Retinal pigment epithelial cell (primary cell): ENCODE data around the gene MBOAT2.

ENCODE experiments used
- DNase-seq: peaks from one replicate; pipeline ENCODE4 v3.0.0-alpha.2; 2010; ENCODE audit warnings: low read depth
- H3K4me3 ChIP-seq: 2 replicates; pipeline ENCODE4 v1.5.1; 2011; ENCODE audit warnings: mild to moderate bottlenecking, low read length, control low read depth, moderate library complexity
- CTCF ChIP-seq: conservative IDR thresholded peaks from 2 replicates; pipeline ENCODE4 v1.5.1; 2011; ENCODE audit warnings: low read depth, low read length, control low read depth, inconsistent platforms

The MBOAT2 gene

GRCh38 chr2:8858264-8858663, 145.2 kb downstream of the MBOAT2 start:
- no peak for DNase-seq
- no peak overlapping the region for H3K4me3 ChIP-seq
- TF ChIP-seq CTCF: no peak

- TF ChIP-seq CTCF: no peak
- peak; percentile 39 for DNase-seq
- no peak overlapping the region for H3K4me3 ChIP-seq
Measured at GRCh38 chr2:8857709-8858108, 145.8 kb downstream of the MBOAT2 start.

- no peak overlapping the region for H3K4me3 ChIP-seq
- no peak for DNase-seq
- TF ChIP-seq CTCF: no peak
Measured at GRCh38 chr2:8856176-8856575, 147.3 kb downstream of the MBOAT2 start.

GRCh38 chr2:8855010-8855409, 148.5 kb downstream of the MBOAT2 start:
- no peak for DNase-seq
- no peak for TF ChIP-seq CTCF
- H3K4me3 ChIP-seq: no peak overlapping the region

- no peak overlapping the region for H3K4me3 ChIP-seq
- DNase-seq: no peak
- TF ChIP-seq CTCF: no peak
Measured at GRCh38 chr2:8853426-8853825, 150.1 kb downstream of the MBOAT2 start.

GRCh38 chr2:8851811-8852560, 151.5 kb downstream of the MBOAT2 start:
- TF ChIP-seq CTCF: no peak
- DNase-seq: no peak

GRCh38 chr2:8850845-8851487, 152.5 kb downstream of the MBOAT2 start:
- DNase-seq: no peak
- H3K4me3 ChIP-seq: no peak overlapping the region
- no peak for TF ChIP-seq CTCF

More at GRCh38 chr2:8851811-8852560, 151.5 kb downstream of the MBOAT2 start:
- H3K4me3 ChIP-seq: no peak overlapping the region
